ENCODE data around the gene EXD3. TPM values are rescaled to one million over a fixed set of nuclear protein-coding genes. Genes with fewer than 3 reads are reported as not detected.

Gene EXD3
- total and polyA plus RNA-seq, 2 of the 13 experiments (the other 11 are each of a cell fraction or from before 2014, with no cell fraction given) = 2.7 to 4.8 TPM

DNA sequence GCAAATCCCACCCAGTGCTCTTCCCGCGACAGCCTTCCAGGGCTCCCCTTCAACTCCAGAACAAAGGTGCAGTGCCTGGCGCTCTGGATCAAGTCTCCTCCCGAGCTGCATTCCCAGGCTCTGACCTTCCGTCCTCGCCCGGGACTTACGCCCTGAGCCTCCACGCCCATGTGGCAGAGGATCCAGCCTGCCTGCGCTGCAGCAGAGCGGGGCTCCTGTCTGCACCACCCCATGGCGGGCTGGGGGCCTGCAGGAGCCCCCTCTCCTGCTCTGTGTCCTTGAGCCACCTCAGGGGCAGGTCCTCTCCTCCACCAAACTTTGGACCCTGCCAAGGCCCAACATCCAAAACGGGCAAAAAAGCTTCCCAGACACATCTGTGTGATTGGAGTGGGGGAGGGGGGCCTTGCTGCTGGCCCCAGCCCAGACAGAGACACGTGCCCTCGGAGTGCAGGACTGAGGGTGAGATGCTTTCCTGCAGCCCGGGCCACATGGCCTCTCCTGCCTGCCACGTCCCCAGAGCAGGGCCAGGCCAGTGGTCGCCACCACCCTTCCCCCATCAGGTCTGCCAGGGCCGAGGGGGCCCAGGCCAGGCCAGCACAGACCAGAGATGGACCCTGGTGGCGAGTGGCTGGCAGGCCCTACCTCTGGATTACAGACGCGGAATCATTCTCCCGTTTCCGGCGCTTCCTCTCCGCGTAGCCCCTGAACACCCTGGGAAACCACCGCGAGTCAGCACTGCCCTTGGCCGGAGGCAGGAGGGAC, 31.8 kb upstream of the EXD3 start (continued):
- TF ChIP-seq ZNF121 (CRISPR knock-in tag; IDR thresholded peaks at IDR 0.05) = 0 out of 2 replicates have a peak, but pooled peaks have one; percentile 68
- peak; percentile 85; the same call in 1 of the 2 replicates for TF ChIP-seq ZNF329 (CRISPR knock-in tag; IDR thresholded peaks at IDR 0.05; ENCODE audit: low read depth)
- no peak for TF ChIP-seq ZNF33A (CRISPR knock-in tag; IDR thresholded peaks at IDR 0.05; ENCODE audit: borderline replicate concordance)
- TF ChIP-seq ZNF256 (CRISPR knock-in tag; conservative IDR thresholded peaks at IDR 0.05) = no peak
- no peak for TF ChIP-seq ZNF337 (CRISPR knock-in tag; IDR thresholded peaks at IDR 0.05; ENCODE audit: borderline replicate concordance, low read depth)
- TF ChIP-seq MTF2 (CRISPR knock-in tag; IDR thresholded peaks at IDR 0.05; ENCODE audit: borderline replicate concordance) = no peak
- TF ChIP-seq, protein P1, sequence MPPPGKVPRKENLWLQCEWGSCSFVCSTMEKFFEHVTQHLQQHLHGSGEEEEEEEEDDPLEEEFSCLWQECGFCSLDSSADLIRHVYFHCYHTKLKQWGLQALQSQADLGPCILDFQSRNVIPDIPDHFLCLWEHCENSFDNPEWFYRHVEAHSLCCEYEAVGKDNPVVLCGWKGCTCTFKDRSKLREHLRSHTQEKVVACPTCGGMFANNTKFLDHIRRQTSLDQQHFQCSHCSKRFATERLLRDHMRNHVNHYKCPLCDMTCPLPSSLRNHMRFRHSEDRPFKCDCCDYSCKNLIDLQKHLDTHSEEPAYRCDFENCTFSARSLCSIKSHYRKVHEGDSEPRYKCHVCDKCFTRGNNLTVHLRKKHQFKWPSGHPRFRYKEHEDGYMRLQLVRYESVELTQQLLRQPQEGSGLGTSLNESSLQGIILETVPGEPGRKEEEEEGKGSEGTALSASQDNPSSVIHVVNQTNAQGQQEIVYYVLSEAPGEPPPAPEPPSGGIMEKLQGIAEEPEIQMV (CRISPR knock-in tag; IDR thresholded peaks at IDR 0.05; ENCODE audit: low read depth) = peak; percentile 81
- TF ChIP-seq SKIL (CRISPR knock-in tag; IDR thresholded peaks at IDR 0.05; ENCODE audit: borderline replicate concordance) = peak; percentile 90
- peak; percentile 68; the same call in 1 of the 2 replicates for TF ChIP-seq ZNF567 (CRISPR knock-in tag; IDR thresholded peaks at IDR 0.05; ENCODE audit: borderline replicate concordance)
- peak; percentile 62 for TF ChIP-seq HNRNPLL (IDR thresholded peaks at IDR 0.05; ENCODE audit: low read depth, low read length, poor library complexity, severe bottlenecking)
- 0 out of 2 replicates have a peak, but pooled peaks have one; percentile 38 for TF ChIP-seq HOXA5 (CRISPR knock-in tag; IDR thresholded peaks at IDR 0.05)
- TF ChIP-seq ZNF552 (CRISPR knock-in tag; IDR thresholded peaks at IDR 0.05; ENCODE audit: borderline replicate concordance) = peak; percentile 94
- peak; percentile 97 for TF ChIP-seq YEATS4 (CRISPR knock-in tag; IDR thresholded peaks at IDR 0.05; ENCODE audit: borderline replicate concordance)
- TF ChIP-seq ZMYM2 (CRISPR knock-in tag; IDR thresholded peaks at IDR 0.05) = no peak
- peak; percentile 79 for TF ChIP-seq SP4 (CRISPR knock-in tag; IDR thresholded peaks at IDR 0.05)
- peak; percentile 92 for TF ChIP-seq SNAPC2 (CRISPR knock-in tag; IDR thresholded peaks at IDR 0.05)
- no peak; the same call in 1 of the 2 replicates for TF ChIP-seq ETV6 (CRISPR knock-in tag; conservative IDR thresholded peaks at IDR 0.05)
- peak; percentile 31; the same call in 1 of the 2 replicates for TF ChIP-seq RBFOX2 (IDR thresholded peaks at IDR 0.05; ENCODE audit: low read depth, low read length)
- TF ChIP-seq EZH2 (conservative IDR thresholded peaks at IDR 0.05; ENCODE audit: low read depth, low read length) = no peak
- TF ChIP-seq MIXL1 (CRISPR knock-in tag; IDR thresholded peaks at IDR 0.05) = peak; percentile 84
- TF ChIP-seq THAP9 (CRISPR knock-in tag; IDR thresholded peaks at IDR 0.05; ENCODE audit: borderline replicate concordance) = peak; percentile 84; the same call in 1 of the 2 replicates
- peak; percentile 90; the same call in 1 of the 2 replicates for TF ChIP-seq ZNF441 (CRISPR knock-in tag; IDR thresholded peaks at IDR 0.05; ENCODE audit: borderline replicate concordance)
- 0 out of 2 replicates have a peak, but pooled peaks have one; percentile 12 for TF ChIP-seq POLR2AphosphoS2 (IDR thresholded peaks at IDR 0.05; ENCODE audit: low read depth, low read length)
- TF ChIP-seq HMGA1 (CRISPR knock-in tag; conservative IDR thresholded peaks at IDR 0.05) = no peak
